Stimulated activated CD4-positive, alpha-beta T cell treated with anti-CD3 and anti-CD28 coated beads, Interleukin-2, amount 100 ng/mL, for 4 hours (primary cell): ENCODE measurements around the gene UBIAD1.
"Not testable (repeated sequence)": the region's sequence is repeated elsewhere in the genome, so short reads cannot be mapped to it uniquely, and the experiment has no call there.

ENCODE experiments used
- DNase-seq: peaks from one replicate; pipeline ENCODE4 v3.0.0-alpha.2; 2020; ENCODE audit warnings: low read depth

UBIAD1 gene, protein sequence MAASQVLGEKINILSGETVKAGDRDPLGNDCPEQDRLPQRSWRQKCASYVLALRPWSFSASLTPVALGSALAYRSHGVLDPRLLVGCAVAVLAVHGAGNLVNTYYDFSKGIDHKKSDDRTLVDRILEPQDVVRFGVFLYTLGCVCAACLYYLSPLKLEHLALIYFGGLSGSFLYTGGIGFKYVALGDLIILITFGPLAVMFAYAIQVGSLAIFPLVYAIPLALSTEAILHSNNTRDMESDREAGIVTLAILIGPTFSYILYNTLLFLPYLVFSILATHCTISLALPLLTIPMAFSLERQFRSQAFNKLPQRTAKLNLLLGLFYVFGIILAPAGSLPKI

DNA sequence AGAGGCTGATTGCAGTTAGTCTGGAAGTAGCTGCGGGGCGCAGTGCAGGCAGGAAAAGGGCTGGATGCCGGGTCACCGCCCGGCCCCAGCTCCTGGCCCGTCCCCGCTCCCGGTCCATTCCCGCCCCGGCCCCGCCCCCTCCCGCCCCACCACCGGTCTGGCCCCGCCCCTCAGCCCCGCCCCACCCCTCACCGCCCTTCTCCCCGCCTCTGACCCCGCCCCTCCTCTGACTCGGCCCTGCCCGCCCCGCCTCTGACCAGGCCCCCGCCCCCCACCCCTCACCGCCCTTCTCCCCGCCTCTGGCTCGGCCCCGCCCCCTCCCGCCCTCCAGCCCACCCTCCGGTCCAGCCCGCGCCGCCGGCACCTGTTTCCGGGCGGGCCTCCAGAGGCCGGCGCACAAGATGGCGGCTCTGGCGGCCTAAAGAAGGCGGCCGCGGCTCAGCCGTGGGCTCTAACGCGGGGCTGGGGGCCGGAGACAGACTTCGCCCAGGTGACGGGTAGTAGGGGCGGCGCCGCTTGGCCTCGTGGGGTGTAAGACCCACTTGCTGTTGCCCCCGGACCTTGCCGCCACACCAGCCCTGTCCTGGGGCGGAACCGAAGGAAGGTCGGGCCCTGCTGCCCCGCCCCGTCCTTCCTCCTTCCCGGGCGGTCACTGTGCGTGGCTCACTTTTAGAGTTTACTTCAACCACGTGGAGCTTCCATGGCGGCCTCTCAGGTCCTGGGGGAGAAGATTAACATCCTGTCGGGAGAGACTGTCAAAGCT lies at the start of gene UBIAD1:
Gene UBIAD1 (plus strand): TSS at position 367 of the 763 bp plus-strand sequence. CDS start 334 bp downstream, at position 701.
- peak; percentile 82 for DNase-seq

DNA sequence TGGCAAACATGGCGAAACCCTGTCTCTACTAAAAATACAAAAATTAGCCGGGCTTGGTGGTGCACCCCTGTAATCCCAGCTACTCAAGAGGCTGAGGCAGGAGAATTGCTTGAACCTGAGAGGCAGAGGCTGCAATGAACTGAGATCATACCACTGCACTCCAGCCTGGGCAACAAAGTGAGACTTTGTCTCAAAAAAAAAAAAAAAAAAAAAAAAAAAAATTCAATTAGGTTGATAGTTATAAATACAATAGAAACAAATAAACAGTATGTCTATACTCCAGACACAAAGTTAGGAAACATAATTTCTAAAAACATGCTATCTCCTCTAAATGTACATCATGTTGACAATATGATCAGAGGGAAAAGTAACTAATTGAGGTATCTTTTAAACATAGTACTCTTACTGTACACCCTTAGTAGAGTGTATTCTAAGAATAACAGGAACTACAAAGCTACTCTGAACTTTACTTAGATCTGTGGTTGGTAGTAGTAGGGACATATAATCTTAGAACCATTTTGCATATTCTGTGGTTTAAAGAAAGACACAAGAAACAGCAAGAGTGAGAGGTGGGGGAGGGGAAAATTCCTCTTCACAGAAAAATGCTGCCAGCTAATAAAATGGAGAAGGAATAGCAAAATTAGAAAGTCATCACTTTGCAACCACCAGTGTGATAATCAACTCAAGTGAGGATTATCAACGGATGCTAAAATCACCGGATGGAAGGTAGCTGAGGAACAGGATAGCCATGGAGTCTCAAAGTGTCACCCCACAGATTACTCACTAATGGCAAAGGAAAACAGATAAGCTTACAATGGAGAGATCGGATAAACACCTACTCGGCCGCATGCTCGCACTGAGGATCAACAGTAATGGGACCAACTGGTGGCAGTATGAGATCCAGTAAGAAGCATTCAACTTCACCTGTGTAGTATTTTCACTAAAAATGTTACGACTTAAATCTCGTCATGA lies 45.6 kb upstream of the UBIAD1 start:
- DNase-seq, result no peak

DNA sequence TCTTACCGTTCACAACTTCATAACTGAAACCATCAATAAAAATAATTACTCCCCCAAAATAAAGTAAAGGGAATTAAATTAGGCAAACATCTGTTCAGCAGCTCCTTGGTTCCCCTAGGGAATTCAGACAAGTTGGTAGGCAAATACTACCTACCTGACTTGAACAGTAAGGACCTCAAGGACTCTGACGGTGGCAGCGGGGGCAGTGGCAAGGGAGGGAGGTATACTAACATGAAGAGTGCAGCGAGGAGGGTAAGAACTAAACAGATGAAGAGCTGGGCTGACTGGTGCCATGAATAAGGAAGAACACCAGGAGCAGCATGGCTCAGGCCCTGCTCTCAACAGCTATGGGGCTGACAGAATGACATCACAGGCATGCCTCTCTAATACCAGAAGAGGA lies 43.8 kb upstream of the UBIAD1 start:
- no peak for DNase-seq

DNA sequence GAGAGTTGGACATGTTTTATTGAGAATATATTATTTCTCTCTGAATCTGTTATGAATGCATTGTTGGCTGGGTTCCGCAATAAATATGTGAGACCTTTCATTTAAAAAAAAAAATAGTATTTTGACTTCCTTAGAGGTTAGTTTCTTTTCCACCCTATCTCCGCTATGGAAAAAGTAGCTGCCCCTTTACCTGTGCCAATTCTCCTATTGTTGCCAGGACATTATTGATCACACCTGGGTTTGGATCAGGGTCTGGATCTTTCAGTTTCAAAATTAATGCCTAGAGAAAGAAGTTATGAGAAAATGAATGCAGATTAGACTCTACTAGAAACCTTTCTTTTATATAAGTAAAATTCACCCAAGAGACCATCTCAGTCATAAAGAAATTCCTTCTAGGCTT lies 39.8 kb upstream of the UBIAD1 start:
- DNase-seq, result no peak

DNA sequence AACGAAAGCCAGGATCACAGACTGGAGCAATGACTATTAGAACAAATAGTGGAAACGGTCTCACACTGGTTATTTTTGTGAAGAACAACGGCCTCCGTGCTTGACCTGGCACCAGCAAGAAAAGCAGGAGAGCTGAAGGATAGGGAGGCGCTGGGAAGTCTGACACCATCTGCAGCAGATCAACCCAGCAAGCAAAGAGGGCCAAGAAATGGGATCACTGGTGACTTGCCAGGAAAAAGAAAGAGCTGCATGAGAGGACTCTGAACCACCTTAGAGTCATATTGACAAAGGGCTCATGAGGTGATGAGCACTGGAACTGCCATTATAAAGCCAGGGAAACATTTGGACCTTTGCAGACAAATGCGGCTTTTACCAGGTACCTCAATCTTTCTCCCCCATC lies 35.6 kb upstream of the UBIAD1 start:
- DNase-seq, result no peak

DNA sequence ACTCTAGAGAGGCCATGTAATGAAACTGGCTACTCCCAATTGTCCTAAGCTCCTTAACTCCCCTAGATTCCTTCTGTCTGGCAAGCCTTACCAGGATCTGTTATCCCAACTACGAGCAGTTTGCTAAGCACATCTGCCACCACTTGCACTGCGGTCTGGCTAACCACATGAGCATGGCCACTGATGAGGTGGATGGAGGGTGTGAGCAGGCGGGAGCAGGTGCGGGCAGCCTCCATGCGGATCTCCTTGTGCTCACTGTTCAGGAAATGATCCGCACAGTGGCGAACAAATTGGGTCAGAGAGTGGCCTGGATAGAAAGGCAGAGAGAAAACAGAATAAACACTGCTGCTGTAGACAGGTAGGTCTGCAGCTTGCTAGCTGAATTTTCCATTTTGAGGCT lies 34.7 kb upstream of the UBIAD1 start:
- no peak for DNase-seq

DNA sequence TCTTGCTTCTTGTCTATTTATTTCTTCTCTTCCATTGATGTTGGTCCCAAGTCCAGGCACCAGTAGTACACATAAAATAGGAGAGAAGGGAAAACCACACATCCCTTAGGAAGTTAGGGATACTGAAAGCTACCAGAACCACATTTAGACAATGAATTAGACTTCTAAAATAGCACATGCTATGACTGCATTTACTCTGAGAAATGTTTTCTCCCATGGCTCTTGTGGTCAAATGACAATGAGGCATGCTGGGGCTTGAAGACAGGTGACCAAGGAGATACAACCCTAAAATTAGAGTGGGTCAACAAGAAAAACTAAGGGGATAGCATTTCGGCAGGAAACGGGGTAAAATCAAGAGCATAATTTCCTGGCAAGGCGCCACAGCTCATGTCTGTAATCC lies 27.8 kb upstream of the UBIAD1 start:
- DNase-seq, result no peak

DNA sequence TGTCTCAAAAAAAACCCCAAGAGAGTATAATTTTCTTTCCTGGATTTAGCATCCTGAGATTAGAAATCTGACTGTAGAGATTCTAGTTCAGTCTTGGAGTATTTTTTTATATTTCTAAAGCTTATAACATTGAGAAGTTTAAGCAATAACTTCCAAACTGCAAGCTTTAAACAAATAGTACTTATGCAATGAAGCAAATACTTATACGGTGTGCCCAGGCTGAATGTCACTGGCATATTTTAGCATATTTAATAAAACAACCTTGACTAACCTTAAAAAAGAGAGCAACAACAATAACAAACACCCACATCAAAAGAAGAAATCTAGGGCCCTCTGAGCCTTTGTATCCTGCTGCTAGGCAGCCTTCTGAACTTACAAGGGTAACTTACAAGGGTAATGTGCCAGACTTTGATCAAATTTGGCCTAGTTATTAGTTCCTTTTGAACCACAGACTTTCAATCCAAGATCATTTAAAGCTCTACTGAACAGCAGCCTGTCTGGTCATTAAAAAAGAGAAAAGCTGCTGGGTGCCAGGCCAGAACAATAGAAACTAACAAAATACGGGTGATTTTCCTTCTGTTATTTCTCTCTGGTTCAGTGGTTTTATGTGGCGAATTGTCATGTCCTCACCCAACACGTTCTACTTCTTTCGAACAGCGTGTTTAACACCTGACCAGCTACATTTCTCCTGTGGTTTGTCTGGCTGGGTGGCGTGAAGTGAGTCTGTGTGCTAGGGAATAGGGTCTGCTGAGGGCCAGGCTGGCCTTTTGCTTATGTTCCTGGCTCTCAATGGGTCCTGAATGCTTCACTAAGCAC lies 26.9 kb upstream of the UBIAD1 start:
- DNase-seq, result no peak

DNA sequence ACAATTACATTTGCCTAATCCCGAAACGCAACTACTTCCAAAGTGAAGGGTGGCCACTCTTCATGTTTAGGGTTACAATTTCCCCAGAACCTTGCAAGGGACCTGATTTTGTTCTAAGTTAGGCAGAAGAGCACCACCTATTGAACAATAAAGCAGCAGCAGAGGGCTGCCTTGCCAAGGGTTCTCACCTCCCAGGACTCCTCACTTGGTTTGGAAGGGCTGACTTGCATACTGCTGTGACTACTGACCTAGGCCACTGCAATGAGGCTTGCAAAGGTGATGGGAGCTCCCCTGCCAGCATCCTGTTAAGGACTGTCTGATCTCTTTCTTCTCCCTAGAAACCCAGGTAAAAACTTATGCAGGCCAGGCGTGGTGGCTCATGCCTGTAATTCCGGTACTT lies 24.8 kb upstream of the UBIAD1 start:
- DNase-seq, result no peak

DNA sequence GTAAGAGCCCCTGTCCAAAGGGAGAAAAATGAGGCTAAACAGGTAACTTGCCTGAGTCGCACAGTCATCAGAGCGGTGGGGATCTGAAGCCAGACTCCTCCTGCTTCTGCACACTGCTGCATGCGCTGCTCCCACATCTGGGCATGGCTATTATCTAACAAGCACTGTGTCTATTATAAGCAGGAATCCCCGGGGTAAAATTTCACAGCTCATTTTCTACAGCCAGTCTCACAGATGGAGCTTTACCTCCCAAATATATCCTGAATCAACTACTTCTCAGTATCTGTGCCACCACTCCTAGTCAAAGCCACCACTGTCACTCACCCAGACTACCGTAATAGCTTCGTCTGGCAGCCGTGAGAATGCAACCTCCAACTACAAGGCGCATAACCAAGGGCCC lies 20.5 kb upstream of the UBIAD1 start:
- DNase-seq, result no peak

DNA sequence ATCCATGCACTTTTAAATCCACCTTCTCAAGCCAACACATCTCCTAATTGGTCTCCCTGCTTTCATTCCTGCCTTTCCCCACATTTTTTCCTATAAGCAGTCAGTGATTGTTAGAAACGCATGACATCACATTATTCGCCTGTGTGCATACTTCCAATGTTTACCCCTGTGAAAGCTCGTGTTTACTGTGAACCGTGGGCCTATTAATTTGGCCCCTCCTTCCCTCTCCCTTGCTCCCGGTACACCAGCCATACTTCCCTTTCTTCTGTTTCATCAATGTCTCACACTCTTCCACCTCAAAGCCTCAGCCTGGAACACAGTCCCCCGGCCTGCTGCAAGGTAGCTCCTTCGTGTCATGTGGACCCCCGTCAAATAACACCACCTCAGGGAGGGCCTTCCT lies 19.8 kb upstream of the UBIAD1 start:
- no peak for DNase-seq

DNA sequence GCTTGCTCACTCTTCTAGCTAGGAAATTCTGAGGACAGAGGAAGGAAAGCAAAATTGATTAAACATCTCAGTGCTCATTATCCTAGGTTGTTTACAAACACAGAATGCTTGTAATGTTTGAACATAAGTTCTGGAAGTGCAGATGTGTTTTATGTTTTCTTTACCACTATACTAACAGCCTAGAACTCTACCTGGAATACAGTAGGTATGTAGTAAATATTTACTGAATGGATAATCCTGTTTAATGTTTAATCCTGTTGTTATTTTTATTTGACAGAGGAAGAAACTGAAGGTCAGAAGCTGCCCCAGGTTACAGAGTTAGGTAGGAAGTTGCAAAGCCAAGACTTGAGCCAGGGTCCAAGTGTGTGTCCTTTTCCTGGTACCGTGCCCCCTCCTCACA lies 16.7 kb upstream of the UBIAD1 start:
- no peak for DNase-seq

DNA sequence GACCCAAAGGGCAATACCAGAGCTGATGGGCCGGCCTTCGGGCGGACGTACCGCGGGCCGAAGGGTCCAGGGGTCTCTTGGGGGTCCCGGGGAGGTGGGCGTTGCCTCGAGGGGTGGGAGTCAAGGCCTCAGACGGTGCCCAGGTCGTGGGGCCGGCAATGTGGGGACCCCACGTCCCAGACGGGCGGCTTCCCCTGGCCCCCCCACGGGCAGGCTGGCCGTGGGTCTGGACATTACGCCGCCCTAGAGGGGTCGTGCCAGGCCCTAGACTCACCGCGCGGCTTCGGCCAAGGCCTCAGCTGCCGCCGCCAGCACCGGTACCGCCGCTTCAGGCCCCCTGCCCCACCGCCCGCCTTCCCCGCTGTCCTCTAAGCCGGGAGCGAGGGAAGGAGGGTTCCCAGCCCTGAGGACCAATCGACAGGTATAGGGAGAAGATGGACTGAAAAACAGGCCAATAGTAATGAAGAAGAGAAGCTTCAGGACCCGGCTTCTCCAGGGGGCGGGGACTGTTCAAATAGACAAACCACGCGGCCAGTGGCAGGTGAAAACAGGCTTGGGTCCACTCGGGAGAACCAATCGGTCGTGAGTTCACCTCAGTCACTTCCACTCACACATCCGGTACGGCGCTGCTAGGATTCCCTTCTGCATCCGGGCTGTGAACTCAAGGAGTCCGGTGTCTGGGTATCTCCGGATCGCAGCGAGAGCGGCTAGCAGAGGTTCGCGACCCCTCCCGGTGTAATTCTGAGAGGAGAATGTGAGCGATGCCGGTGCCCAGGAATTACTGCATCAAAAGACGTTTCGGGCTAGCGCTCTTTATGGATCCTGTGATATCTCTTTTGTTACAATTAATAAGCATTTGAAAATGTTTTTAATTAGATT lies 10.6 kb upstream of the UBIAD1 start, which contains the start of gene MTOR:
Gene MTOR (minus strand): TSS at position 381 of the 879 bp plus-strand sequence. CDS start 3,142 bp downstream, outside the sequence.
- peak; percentile 97 for DNase-seq

DNA sequence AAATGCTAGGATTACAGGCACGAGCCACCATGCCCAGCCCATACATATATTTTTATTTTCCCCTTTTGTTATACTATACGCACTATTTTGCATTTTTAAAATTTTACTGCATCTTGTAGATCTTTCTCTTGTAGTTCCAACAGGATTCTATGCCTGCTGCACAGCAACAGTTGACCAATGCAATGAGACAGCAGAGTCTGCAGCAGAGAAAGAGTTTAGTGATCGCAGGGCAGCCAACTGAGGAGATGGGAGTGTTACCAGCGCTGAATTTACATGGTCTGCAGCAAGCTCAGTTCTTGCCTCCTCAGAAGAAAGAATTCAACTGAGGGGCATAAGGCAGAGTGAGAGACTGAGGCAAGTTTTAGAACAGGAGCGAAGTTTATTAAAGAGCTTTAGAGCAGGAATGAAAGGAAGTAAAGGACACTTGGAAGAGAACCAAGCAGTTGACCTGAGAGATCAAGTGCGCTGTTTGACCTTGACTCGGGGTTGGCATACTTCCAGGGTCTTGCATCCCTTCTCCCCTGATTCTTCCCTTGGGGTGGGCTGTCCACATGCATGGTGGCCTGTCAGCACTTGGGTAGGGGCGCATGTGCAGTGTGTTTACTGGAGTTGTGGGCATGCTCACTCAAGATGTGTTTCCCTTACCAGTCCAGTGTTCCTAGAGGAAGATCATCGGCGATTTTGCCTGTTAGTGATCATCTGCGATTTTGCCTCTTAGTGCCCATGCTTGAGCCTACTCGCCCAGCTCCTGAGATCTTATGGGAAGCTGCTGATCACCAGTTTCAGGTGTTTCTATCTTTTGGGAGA lies 6.5 kb upstream of the UBIAD1 start:
- no peak for DNase-seq

DNA sequence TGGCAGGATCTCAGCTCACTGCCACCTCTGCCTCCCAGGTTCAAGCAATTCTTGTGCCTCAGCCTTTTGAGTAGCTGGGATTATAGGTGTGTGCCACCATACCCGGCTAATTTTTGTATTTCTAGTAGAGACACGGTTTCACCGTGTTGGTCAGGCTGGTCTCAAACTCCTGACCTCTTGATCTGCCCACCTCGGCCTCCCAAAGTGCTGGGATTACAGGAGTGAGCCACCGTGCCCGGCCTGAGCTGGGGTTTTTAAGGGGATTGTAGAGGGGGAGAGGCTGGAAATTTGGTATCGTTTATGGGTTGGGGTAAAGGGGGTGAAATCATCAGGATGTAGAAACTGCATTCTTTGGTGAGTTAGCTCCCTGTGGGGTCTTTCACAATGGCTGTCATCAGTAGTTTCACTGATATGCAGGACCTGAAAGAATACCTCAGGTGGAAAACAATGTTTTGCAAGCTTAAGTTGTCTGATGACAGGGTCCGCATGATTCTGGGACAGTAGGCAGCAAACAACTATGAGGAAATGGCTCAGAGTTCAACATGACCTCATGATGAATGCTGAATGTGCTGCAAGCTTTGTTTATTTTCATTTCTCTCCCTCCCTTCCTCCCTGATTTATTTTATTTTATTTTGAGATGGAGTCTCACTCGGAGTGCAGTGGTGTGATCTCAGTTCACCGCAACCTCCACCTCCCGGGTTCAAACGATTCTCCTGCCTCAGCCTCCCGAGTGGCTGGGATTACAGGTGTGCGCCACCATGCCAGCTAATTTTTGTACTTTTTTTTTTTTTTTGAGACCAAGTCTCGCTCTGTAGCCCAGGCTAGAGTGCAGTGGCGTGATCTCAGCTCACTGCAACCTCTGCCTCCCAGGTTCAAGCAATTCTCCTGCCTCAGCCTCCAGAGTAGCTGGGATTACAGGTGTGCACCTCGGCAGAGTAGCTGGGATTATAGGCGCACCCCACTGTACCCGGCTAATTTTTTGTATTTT lies 5.4 kb upstream of the UBIAD1 start:
- not testable (repeated sequence) for DNase-seq

DNA sequence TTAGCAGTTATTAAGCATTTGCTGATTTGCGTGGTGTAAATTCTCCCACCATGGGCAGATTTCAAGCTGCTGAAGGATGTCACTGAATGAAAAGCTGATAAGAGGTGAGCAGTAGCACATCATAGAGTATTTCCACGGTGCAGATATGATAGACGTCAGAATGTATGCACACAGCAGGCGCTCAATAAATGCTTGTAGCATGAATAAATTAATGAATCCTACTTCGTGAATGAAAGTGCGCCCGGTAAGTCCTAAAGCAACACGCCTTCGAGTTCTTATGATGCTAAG lies 510 bp upstream of the UBIAD1 start:
- no peak for DNase-seq

DNA sequence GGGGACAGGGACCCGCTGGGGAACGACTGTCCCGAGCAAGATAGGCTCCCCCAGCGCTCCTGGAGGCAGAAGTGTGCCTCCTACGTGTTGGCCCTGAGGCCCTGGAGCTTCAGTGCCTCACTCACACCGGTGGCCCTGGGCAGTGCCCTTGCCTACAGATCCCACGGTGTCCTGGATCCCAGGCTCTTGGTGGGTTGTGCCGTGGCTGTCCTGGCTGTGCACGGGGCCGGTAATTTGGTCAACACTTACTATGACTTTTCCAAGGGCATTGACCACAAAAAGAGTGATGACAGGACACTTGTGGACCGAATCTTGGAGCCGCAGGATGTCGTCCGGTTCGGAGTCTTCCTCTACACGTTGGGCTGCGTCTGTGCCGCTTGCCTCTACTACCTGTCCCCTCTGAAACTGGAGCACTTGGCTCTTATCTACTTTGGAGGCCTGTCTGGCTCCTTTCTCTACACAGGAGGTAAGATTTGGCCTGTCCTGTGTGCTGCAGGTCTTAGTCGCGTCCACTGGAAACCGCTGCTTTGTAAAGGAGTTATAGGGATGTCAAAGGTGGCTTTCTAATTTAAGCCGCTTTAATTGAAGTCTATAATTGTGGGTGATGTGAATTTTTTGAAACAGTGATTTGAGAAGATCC lies 717 bp downstream of the UBIAD1 start:
- DNase-seq, result no peak

DNA sequence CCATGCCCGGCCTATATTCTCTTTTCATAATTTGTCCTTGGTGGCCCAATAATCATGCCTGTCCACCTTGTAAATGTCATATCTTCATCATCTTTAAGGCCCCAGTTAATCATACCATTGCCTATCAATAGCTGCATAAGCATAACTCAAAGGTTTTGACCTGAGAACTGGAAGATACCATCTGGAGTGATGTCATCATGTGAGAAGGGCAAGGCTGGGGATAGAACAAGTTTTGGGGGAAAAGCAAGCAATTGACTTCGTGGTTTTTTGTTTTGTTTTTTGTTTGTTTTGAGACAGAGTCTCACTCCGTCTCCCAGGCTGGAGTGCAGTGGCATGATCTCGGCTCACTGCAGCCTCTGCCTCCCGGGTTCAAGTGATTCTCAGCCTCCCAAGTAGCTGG lies 6.2 kb downstream of the UBIAD1 start:
- no peak for DNase-seq
